Measurements from ENCODE around the gene RNU5B-1.
A peak's percentile ranks its signal among the peaks of the same experiment; 100 is the strongest.
"Not testable (repeated sequence)": the region's sequence is repeated elsewhere in the genome, so short reads cannot be mapped to it uniquely, and the experiment has no call there.

Gene RNU5B-1

DNA sequence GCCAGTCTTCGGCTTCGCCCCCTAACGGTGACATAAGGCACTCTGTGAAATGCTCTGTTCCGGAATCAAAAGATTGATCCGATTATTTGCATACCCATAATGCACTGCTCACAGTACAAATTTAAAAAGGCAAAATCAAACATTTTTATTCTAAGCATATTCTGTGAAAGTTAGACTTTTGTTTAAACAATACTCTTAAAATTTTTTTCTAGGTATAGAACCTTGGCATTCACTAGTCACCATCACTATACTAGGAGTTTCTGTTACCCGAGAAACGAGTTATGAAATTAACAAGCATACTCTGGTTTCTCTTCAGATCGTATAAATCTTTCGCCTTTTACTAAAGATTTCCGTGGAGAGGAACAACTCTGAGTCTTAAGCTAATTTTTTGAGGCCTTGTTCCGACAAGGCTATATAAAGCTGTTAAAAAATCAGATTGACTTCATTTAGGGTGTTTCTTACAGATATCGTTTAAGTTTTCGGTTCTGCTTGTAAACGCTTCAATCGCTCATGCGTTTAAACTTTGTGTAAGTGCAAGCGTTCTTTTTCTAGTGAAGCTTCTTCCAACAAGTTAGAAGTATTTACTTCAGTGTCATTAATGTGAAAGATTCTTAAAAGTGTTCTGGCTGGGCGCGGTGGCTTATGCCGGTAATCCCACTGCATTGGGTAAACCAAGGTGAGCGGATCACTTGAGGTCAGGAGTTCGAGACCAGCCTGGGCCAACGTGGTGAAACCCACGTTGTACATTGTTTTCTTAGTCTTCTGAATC, at the start of gene RNU5B-1:
Gene RNU5B-1 (plus strand): TSS at position 297 of the 769 bp plus-strand sequence.
- DNase-seq (ENCODE audit: insufficient read length, low spot score) (peak; percentile 67), FAIRE-seq (peak; percentile 87)

DNA sequence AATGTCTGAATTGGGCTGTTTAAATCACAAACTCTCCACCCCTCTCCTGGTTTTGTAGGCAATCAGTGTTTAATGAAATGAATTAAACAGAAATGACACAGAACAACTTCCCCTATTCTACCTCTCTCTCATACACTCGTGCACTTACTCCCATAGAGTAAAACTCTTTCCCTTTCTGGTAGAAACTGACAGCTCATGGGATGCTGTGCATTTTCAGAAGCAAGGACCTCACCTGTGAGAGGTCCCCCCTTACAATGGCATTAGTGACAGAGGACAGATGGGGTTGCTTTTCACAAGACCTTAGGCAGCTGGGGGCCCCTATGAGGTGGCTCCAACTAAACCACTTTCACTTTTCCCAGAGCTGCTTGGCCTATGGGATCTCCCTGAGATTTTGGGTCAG, 49.7 kb upstream of the RNU5B-1 start:
- FAIRE-seq: no peak
- no peak for DNase-seq (ENCODE audit: insufficient read length, low spot score)

- FAIRE-seq (no peak), DNase-seq (ENCODE audit: insufficient read length, low spot score) (no peak)
Observed at GRCh38 chr15:65255486-65256140, 48.9 kb upstream of the RNU5B-1 start.

- DNase-seq (ENCODE audit: insufficient read length, low spot score): no peak
- FAIRE-seq: no peak
Observed at GRCh38 chr15:65258375-65259262, 45.9 kb upstream of the RNU5B-1 start.

DNA sequence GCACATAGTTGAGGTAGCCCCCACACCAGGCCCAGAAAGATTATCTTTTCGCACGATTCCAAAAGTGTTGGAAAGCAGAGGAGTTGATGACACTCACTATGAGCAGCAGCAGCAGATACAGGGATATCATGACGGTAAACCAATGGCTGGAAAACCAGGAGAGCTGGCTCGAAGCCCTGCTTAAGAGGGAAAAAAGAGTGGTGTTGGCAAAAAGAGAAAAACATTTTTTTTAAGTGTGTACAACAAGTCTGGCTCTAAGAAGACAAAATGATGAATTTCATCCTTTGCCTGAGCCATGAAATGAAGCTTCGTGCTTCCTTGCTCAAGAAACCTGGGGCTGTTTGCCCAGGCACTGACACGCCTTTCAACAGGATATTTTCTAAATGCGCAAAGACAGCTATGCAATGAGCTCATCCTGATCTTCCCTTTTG, 45.1 kb upstream of the RNU5B-1 start:
- FAIRE-seq: no peak
- no peak for DNase-seq (ENCODE audit: insufficient read length, low spot score)

GRCh38 chr15:65260968-65261367, 43.5 kb upstream of the RNU5B-1 start:
- FAIRE-seq (no peak), DNase-seq (ENCODE audit: insufficient read length, low spot score) (no peak)

DNA sequence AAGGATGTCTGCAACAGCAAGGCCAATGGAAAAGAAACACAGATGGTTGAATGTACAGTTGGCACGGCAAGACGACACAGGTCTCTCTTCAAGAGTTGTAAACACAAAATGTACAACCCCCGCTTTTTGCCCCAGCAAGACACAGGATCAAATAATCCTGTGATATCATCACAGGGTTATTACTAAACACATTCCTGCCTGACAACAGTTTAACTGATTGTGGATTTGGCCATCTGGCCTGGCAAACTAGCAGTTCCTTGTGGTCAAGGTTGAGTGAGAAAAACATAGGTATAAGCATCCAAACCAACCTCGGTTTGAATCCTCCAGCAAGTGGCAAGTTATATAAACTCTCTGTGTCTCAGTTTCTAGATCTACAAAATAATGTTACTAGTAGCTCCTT, 41.2 kb upstream of the RNU5B-1 start:
- DNase-seq (ENCODE audit: insufficient read length, low spot score) (no peak), FAIRE-seq (no peak)

DNA sequence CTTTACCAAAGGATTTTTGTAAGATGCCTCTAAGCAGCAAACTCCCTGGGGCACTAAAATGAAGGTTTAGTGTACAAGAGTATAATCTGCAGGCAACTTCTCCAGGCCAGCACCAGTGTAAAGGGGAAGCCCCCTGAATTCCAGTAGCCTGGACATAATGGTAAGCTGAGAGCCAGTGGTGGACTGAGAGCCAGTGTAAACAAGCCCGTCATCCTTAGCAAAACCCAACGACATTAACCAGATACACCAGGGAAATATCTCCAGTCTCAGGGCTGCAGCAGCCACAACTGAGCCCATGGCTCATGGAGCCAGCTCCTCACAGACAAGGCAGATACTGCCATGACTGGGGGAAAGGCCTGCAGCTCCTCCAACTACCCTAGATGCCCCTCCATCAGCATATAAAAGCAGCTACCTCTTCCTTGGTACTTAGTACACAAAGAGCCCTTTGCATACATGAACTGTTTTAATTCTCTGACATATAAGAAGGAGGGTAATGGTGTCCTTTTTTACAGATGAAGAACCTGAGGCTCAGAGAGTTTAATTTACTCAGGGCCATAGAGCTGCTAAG, 39.5 kb upstream of the RNU5B-1 start:
- DNase-seq (ENCODE audit: insufficient read length, low spot score) (no peak), FAIRE-seq (no peak)

- DNase-seq (ENCODE audit: insufficient read length, low spot score): no peak
- no peak for FAIRE-seq
Observed at GRCh38 chr15:65266469-65266868, 38.0 kb upstream of the RNU5B-1 start.

- DNase-seq (ENCODE audit: insufficient read length, low spot score) (no peak), FAIRE-seq (no peak)
Observed at GRCh38 chr15:65268411-65268810, 36.1 kb upstream of the RNU5B-1 start.

- FAIRE-seq: not testable (repeated sequence)
- peak; percentile 25 for DNase-seq (ENCODE audit: insufficient read length, low spot score)
Observed at GRCh38 chr15:65270811-65271545, 33.5 kb upstream of the RNU5B-1 start.

GRCh38 chr15:65275104-65275727, 29.3 kb upstream of the RNU5B-1 start:
- FAIRE-seq (no peak), DNase-seq (ENCODE audit: insufficient read length, low spot score) (no peak)

DNA sequence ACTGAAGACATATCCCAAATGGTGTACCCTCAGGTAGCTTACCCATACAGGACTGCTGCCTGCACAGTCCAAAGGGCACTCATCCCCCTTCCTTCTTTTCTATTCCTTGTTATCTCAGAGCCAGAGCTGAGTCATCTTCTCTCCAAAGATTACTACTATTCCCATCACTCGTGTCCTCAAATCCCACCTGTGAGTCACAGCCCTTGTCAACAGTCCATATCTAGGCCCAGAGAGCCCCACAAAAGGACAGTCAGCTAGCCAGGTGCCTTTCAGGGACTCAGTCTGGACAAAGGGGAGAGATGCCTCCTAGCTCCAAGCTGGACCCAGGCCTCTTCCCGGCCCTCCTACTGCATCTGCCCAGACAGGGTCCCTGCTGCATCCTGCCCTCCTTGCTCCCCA, 28.8 kb upstream of the RNU5B-1 start:
- FAIRE-seq: no peak

DNA sequence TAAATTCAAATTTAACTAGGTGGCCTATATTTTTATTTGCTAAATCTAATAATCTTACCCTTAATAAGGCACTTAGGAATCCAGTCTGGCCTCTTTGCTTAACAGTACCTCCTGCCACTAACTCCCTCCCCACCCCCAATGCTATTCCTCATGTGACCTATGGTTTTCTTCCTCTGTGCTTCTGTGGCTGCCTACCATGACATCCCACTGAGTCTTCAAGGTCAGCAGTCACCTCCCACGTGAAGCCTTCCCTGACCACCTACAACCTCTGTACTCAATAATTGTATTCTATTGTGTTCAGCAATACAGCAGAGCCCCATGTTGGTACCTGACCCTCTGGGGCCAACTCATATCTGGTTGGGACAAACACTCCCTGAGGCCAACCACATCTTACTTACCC, 27.5 kb upstream of the RNU5B-1 start:
- no peak for FAIRE-seq

More for the DNA sequence above, 28.8 kb upstream of the RNU5B-1 start:
- DNase-seq (ENCODE audit: insufficient read length, low spot score): no peak

DNA sequence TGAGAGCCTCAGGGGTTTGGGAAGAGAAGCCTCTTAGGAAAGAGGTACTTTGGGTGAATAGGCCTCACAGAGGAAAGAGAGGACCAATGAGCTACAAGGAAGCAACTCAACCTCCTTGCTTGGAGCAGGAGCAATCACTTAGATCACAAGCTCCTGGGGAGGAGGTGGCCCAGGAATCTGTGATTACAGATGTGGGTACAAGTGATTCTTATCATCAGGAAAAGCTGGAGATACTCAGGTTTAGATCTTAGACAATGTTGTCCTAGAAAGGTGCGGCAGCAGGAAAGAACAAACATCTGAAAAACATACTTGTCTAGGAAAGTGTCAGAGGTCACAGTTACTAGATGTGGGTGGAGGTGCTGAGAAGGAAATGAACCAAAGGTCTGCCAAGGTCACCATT, 26.0 kb upstream of the RNU5B-1 start:
- no peak for FAIRE-seq
- no peak for DNase-seq (ENCODE audit: insufficient read length, low spot score)

More for the DNA sequence above, 27.5 kb upstream of the RNU5B-1 start:
- DNase-seq (ENCODE audit: insufficient read length, low spot score): no peak

- no peak for DNase-seq (ENCODE audit: insufficient read length, low spot score)
- FAIRE-seq: no peak
Observed at GRCh38 chr15:65285291-65286068, 19.0 kb upstream of the RNU5B-1 start.

DNA sequence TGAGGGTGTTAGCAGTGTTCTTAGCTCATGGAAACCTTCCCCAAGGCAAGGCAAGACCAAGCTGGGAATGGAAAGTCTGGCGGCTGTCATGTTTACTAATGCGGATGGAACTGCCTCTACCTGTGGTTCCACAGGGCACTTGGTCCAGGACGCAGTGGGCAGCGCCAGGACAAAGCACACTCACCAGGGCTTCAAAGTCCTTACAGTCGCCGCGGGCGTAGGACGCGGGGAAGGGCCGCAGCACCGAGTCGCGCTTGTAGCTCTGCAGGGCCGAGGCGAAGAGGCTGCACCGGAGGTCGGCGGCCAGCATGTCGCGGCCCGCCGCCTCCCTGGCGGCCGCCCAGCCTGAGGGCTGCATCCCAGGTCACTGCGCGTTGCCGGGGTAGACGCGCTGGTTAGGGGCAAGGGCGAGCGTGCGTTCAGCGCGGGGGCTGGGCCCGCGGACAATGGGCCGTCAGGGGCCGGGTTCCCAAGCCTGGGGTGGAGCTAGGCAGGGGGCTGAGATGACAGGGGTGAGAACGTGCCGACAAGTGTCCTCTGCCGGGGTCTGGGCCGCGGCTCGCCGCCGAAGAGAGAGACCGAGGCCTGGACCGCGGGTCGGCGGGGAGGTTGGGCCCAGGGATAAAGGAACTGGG, 18.3 kb upstream of the RNU5B-1 start:
- DNase-seq (ENCODE audit: insufficient read length, low spot score): no peak
- FAIRE-seq: peak; percentile 78

- FAIRE-seq: peak; percentile 61
- DNase-seq (ENCODE audit: insufficient read length, low spot score): peak; percentile 83
Observed at GRCh38 chr15:65286704-65287519, 17.6 kb upstream of the RNU5B-1 start, which contains the start of gene PARP16. Gene PARP16 (minus strand): TSS chr15:65286883. CDS start chr15:65286426, 457 bp downstream.

Measured in GM19239 (cell line).